Esophagus mucosa (tissue), 1 donor: ENCODE results near the gene SULT1A2. TPM values are rescaled to one million over a fixed set of nuclear protein-coding genes. Genes with fewer than 3 reads are reported as not detected.
"Not testable (repeated sequence)": the region's sequence is repeated elsewhere in the genome, so short reads cannot be mapped to it uniquely, and the experiment has no call there.

Source experiments
- ATAC-seq: fragments of 200-7000 bp; cut with Tn5 transposase; one replicate; pipeline ENCODE4 v1.9.1; 2020
- total RNA-seq: library from RNA; stranded (reverse); gene quantifications from one replicate; pipeline ENCODE4 v1.2.4, GENCODE V29; 2023
- donor health status: DM: yes; HTN: yes; CAD: no.

The SULT1A2 gene
- total RNA-seq, 1 donor from 2014 or later = 0.32 TPM

DNA sequence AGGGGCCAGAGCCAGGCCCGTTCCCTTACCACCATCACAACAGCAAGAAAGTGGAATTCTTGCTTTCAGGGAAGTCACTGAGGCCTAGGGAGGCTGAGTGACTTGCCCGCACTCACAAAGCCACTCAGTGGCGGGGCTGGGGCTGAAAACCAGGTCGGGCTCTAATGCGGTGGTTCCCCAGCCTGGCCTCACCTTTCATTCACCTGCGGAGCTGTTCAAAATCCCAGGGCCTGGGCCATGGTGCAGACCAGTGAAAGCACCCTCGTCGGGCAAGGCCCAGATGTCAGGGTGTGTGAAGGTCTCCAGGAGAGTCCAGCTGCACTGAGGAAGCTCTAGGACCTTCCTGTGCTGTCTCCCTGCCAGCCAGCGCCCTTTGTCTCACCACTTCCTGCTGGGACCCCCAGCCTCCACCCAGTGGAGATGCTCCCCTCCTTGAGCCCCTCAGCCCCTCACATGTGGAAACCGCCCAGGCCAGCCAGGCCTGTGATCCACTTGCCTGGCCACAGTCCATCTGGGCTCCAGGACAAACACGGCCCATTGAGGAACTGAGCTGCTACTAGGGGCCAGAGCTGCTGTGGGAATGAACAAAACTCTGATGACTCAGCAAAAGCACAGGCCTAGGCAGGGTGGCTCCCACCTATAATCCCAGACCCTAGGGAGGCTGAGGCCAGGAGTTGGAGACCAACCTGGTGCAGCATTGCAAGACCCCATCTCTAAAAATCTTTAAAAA, 12.2 kb upstream of the SULT1A2 start:
- not testable (repeated sequence) for ATAC-seq

DNA sequence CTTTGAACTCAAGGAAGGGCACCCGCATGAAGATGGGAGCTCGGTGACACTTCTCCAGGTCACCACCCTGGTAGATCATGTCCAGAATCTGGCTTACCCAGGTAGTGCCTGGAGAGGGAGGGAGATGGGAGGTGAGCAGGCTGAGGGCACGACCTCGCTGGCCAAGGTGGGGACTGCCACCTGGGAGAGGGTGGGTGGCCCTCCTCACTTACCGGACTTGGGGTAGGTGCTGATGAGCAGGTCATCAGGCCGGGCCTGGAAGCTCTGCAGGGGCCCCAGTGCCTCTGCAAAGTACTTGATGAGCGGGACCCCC, 11.6 kb upstream of the SULT1A2 start:
- not testable (repeated sequence) for ATAC-seq

DNA sequence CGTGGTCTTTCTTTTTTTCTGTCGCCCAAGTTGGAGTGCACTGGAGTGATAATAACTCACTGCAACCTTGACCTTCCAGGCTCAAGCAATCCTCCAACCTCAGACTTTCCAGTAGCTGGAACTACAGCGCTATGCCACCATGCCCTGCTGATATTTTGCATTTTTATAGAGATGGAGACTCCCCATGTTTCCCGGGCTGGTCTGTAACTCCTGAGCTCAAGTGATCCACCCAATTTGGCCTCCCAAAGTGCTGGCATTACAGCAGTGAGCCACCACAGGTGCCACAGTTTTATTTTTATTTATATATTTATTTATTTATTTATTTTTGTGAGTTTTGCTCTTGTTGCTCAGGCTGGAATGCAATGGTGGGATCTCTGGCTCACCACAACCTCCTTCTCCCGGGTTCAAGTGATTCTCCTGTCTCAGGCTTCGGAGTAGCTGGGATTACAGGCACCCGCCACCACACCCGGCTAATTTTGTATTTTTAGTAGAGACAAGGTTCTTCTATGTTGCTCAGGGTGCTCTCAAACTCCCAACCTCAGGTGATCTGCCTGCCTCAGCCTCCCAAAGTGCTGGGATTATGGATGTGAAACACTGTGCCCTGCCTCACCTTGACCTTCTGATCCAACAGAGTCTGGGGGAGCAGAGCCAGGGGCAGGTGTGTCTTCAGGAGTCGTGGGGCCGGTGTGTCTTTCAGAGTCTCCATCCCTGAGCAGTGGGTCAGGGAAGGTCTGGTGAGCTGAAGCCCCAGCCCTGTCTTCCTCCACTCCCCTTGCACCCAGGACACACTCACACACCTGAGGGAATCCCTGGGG, 11.0 kb upstream of the SULT1A2 start:
- ATAC-seq = not testable (repeated sequence)

DNA sequence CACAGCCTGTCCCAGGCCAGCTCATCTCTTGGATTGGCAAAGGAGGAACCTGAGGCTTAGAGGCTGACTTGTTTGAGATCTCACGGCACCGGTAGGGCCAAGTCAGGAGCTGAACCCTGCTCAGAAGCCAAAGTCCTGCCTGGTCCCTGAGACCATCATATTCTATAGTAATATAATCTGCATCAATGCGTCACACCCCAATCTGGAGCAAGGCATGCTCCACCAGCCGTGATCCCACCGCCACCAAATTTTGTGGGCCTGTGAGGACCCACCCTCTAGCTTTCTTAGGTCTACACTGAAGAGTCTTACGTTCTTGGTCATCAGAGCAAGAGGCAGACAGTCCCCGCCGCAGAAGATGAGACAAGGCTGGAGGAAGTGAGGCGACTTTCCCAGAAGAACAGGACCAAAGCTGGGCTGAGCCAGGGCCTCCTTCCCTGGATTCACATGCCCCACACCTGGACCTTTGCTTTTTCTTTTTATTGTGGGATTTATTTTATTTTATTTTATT, 10.3 kb upstream of the SULT1A2 start:
- no peak for ATAC-seq

DNA sequence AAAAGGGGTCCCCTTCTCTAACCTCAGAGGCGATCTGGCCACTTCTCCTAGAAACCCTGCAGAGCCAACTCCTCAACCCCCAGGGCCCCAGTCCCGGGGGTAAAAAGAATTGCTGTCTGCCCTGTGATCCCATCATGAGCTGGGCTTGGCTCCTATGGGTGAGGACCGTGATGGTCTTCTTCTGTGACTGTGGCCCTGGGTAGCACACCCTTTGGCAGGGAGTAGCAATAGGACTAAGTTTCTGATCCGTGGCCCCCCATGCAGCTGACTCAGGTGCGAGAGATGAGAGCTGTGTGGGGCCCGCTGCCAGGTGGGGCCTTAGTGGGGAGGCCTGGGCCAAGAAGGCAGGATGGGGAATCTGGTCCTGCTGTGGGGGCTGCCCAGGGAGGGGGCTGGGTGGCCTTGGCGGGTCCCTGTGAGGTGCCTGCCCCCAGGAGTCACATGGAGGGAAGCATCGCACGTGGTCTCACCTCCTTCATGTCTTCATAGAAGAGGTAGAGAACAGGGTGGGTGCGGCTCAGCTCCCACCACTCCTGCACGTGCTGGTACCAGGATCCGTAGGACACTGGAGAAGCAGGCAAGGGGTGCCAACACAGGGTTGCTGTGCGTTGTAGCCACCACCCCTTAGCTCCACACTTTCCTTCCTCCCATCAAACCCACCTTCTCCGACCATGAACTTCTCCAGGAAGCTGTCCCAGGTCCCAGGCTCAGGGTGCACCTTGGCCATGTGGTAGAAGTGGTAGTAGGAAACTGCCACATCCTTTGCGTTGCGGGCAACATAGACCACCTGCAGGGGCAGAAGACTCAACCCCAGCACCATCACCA, 9.7 kb upstream of the SULT1A2 start:
- ATAC-seq = no peak

DNA sequence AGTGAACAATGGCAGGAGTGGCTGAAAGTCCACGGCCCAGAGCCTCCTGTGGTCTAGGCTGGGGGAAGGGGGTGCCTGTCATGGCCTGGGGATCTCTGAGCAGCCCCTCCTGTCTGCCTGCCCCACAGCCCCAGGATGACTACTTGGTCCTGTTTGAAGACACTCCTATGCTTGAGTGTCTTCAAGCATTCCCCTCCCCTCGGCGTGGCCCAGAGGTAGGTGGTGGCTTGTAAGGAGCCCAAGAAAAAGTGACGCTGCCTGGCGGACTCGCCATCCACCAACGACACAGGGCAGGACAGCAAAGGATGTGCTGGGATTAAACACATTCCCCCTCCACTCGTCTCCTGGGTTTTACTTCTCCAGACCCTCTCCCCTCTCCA, 7.3 kb upstream of the SULT1A2 start:
- ATAC-seq = no peak

DNA sequence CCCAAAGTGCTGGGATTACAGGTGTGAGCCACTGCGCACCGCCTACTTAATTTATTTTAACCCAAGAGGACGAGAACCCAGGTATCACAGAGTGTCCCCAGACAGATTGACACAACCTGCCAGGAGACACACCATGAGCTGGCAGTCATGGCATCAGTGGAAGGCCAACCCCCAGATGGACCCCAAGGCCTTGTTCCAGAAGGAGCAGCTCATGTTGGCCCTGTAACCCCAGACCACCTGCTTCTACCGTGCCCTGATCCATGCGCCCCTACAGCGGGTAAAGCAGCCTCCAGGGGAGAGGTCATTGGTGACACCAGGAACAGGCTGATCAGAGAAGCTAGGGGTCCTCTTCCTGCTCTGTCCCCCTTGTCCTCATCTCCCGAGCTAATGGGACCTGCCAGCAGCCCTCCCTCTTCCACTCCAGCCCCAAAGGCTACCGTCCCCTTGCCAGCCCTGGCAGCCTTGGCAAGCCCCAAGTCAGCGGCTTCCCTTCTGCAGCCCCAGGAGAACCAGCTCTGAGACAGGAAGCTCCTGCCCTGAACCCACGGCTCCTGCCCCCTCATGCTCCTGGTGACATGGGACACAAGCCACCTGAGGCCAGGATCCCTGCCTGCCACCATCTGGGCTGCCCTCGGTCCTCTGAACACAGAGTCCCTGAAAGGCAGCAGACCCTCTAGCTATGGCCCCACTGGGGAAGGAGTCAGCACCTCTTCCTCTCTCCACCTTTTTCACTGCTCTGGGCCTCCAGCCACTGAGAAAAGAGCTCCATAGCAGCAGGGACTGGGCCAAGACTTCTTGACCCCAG, 6.7 kb upstream of the SULT1A2 start:
- ATAC-seq = no peak

DNA sequence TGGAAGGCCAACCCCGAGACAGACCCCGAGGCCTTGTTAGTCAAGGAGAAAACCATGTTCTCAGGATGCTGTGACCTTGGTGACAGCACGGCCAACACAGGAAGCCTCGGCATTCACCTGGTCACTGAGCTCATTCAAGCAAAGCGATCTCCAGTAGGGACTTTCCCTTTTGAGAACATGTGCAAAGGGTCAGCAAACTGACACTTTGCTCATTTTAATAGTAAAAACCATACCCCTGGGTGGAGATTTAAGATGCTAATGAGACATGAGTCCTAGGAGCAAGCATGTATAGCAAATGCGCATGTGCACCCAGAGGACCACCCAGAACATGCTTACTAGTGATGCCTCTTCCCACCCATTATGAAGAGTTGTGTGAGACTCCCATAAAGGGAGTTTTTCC, 5.7 kb upstream of the SULT1A2 start:
- ATAC-seq = no peak

DNA sequence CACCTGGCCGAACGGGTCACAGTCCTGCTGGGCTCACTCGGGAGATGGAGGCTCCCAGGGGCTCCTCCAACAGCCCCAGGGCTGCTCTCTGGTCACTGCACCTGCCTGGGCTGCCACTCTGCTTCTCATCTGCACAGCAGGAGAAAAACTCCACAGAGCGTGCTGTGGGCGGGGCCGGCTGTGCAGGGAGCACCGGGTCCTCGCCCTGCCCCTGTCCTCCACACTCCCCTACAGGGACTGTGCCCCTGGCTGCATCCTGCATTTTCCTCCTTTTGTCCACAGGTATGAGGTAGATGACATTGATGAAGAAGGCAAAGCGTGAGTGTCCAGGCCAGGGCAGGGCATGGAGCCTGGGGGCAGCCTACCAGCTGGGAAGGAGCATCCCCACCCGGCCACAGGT, 5.2 kb upstream of the SULT1A2 start:
- ATAC-seq = not testable (repeated sequence)

DNA sequence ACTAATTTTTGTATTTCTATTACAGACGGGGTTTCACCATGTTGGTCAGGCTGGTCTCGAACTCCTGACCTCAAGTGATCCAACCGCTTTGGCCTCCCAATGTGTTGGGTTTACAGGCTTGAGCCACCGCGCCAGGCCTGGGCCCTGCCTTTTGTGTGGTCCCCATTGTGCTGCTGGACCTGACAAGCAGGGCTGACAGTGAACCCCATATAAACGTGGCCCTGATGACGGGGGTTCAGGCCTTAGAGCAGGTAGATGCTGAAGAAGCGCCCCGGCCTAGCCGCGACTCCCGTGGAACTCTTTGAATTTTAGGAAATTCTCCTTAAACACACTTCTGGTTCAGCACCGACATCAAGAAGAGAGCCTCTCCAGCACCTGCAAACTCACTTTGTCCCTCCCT, 4.7 kb upstream of the SULT1A2 start:
- ATAC-seq = not testable (repeated sequence)

DNA sequence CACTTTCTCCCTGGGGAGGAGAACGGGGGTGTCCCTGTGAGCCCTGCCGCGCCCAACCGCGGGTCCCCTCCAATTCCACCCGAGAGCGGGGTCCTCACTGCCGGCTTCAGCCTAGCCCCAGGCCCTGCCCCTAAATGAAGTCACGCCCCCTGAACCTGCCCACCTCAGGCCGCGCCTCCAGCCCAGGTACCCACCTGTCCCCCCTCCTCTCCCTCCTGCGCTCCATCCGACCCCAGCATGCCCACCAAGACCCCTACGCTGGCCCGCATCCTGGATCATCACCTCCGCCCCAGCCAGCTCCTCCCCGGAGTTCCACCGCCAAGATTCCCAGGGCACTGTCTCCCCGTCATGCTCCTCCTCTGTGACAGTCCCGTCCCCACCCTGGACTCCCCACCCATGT, 4.1 kb upstream of the SULT1A2 start:
- ATAC-seq = peak; percentile 11

DNA sequence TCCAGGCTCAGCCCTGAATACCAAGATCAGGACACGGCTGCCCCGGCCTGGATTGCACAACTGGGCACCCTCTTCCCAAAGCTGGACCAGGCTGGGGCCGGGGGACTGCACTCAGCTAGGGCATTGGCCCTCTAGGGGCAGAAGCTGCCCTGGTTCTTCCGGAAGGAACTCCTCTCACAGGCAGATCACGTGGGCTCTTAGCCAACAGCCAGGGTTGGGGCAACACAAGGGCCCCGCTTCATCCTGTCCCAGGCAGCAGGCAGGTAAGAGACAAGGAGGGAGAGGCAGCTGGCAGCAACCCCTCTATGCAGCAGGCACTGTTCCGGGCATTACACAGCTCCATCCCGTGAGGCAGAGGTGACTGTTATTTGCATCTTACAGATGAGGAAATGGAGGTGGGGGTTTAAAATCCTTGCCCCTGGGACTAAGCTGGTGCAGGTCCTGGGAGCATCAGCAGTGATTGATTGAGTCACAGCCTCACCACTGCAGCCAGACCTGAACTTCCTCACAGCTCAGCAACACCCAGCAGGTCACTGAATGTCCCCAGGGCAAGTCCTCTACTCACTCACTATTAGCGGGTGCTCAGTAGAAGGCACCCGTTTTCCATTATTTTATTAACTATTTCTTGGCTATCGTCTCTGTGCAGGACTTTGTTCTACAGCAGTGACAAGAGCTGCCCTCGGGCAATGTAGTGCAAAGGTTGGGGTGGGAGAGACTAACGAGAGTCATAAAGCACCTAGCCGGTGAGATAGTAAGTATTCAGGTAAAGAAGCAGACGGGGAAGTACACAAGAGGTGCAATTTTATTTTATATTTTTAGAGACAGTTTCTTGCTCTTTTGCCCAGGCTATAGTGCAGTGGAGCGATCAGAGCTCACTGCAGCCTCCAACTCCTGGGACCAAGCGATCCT, 2.8 kb upstream of the SULT1A2 start:
- ATAC-seq = peak; percentile 58

DNA sequence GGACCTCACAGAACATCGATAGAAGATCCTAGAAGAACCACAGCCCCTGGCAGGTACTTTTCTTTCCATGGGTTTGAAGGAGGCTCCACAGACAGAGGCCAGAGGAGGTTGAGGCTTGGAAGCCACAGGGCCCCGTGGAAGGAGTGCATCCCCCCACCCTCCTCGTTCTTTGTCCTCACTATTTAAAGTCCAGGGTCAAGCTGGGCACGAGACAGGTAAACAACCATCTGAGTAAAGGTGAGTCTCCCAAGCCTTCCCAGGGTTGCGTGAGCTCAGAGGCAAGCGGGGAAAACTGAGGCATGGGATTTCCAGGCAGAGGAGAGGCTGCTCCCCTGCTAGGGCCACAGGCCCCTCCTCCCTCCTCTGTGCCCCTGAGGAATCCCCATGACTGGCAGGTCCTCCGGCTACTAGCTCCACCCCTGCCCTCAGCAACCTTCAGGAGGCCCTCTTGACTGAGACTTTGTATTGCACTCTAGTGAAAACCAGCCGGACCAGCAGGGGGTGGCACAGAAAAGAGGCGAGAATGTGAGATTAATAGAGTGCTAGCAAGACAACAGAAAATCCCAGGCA, 927 bp upstream of the SULT1A2 start:
- no peak for ATAC-seq

DNA sequence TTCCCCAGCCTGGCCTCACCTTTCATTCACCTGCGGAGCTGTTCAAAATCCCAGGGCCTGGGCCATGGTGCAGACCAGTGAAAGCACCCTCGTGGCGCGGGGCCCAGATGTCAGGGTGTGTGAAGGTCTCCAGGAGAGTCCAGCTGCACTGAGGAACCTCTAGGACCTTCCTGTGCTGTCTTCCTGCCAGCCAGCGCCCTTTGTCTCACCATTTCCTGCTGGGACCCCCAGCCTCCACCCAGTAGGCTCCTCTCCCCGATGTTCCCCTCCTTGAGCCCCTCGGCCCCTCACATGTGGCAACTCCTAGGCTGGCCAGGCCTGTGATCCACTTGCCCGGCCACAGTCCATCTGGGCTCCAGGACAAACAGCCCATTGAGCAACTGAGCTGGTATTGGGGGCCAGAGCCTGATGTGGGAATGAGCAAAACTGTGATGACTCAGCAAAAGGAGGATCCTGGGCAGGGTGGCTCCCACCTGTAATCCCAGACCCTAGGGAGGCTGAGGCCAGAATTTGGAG, 677 bp downstream of the SULT1A2 start:
- ATAC-seq = no peak

DNA sequence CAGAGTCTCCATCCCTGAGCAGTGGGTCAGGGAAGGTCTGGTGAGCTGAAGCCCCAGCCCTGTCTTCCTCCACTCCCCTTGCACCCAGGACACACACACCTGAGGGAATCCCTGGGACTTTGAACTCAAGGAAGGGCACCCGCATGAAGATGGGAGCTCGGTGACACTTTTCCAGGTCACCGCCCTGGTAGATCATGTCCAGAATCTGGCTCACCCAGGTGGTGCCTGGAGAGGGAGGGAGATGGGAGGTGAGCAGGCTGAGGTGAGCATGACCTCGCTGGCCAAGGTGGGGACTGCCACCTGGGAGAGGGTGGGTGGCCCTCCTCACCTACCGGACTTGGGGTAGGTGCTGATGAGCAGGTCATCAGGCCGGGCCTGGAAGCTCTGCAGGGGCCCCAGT, 1.4 kb downstream of the SULT1A2 start:
- not testable (repeated sequence) for ATAC-seq

DNA sequence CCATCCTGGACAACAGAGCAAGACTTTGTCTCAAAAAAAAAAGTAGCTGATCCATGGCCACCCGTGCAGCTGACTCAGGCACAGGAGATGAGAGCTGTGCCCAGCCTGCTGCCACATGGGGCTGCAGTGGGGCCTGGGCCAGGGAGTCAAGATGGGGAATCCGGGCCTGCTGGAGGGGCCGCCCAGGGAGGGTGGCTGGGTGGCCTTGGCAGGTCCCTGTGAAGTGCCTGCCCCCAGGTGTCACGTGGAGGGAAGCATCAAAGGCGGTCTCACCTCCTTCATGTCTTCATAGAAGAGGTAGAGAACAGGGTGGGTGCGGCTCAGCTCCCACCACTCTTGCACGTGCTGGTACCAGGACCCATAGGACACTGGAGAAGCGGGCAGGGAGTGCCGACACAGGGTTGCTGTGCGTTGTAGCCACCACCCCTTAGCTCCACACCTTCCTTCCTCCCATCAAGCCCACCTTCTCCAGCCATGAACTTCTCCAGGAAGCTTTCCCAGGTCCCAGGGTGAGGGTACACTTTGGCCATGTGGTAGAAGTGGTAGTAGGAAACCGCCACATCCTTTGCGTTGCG, 3.8 kb downstream of the SULT1A2 start:
- ATAC-seq = no peak

DNA sequence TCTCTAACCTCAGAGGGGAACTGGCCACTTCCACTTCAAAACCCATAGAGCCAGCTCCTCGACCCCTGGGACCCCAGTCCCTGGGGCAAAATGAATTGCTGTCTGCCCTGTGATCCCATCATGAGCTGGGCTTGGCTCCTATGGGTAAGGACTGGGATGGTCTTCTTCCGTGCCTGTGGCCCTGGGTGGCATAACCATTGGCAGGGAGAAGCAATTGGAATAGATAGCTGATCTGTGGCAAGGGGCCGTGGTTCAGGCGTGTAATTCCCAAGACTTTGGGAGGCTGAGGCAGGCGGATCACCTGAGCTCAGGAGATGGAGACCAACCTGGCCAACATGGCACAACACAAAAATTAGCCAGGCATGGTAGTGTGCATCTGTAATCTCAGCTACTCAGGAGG, 4.3 kb downstream of the SULT1A2 start:
- no peak for ATAC-seq

DNA sequence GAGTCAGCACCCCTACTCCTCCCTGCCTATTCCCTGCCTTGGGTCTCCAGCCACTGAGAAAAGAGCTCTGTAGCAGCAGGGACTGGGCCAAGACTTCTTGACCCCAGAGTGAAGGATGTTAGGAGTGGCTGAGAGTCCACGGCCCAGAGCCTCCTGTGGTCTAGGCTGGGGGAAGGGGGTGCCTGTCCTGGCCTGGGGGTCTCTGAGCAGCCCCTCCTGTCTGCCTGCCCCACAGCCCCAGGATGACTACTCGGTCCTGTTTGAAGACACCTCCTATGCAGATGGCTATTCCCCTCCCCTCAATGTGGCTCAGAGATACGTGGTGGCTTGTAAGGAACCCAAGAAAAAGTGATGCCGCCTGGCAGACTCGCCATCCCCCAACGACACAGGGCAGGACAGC, 5.5 kb downstream of the SULT1A2 start:
- ATAC-seq = no peak

DNA sequence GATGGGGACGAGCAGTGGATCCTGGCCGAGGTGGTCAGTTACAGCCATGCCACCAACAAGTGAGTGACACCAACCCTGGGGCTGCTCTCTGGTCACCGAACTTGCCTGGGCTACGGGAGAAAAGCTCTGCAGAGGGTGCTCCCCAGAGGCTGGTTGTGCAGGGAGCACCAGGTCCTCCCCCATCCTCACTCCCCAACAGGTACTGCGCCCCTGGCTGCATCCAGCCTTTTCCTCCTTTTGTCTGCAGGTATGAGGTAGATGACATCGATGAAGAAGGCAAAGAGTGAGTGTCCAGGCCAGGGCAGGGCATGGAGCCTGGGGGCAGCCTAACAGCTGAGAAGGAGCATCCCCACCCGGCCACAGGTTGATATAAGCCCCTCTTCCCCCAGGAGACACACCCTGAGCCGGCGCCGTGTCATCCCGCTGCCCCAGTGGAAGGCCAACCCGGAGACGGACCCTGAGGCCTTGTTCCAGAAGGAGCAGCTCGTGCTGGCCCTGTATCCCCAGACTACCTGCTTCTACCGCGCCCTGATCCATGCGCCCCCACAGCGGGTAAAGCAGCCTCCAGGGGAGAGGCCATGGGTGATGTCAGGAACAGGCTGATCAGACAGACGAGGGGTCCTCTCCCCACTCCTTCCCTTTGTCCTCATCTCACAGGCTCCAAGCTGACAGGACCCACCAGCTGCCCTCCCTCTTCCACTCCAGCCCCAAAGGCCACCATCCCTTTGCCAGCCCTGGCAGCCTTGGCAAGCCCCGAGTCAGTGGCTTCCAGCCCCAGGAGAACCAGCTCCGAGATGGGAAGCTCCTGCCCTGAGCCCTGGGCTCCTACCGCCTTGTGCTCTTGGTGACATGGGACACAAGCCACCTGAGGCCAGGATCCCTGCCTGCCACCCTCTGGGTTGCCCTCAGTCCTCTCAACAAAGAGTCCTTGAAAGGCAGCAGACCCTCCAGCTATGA, 6.2 kb downstream of the SULT1A2 start:
- no peak for ATAC-seq
